GM21447 (cell line): ENCODE measurements around the gene PGAP6.
"Not testable (repeated sequence)": the region's sequence is repeated elsewhere in the genome, so short reads cannot be mapped to it uniquely, and the experiment has no call there.

Source experiments
- ATAC-seq: cut with Tn5 transposase; IDR thresholded peaks from one replicate; pipeline ENCODE4 v1.9.1; 2021; ENCODE audit not compliant: unreplicated experiment

Gene PGAP6

GRCh38 chr16:379183-379960 lies 2.4 kb downstream of the PGAP6 start:
- ATAC-seq = no peak

- ATAC-seq = no peak
These were observed 3.0 kb downstream of the PGAP6 start for GRCh38 chr16:378821-379182.

- ATAC-seq = not testable (repeated sequence)
These were observed 3.5 kb downstream of the PGAP6 start for GRCh38 chr16:378113-378820.

GRCh38 chr16:377419-377951 lies 4.3 kb downstream of the PGAP6 start:
- no peak for ATAC-seq

- no peak for ATAC-seq
These were observed 4.9 kb downstream of the PGAP6 start for GRCh38 chr16:376817-377418.

GRCh38 chr16:375927-376816 lies 5.6 kb downstream of the PGAP6 start:
- no peak for ATAC-seq

- ATAC-seq = no peak
These were observed 6.6 kb downstream of the PGAP6 start for GRCh38 chr16:375212-375611.

- ATAC-seq = no peak
These were observed 7.2 kb downstream of the PGAP6 start for GRCh38 chr16:374616-374926.

- no peak for ATAC-seq
These were observed 7.7 kb downstream of the PGAP6 start for GRCh38 chr16:373848-374615.

- no peak for ATAC-seq
These were observed 8.7 kb downstream of the PGAP6 start for GRCh38 chr16:373020-373598.

GRCh38 chr16:372302-372983 lies 9.3 kb downstream of the PGAP6 start:
- no peak for ATAC-seq

- no peak for ATAC-seq
These were observed 10.1 kb downstream of the PGAP6 start for GRCh38 chr16:371515-372301.

- ATAC-seq = no peak
These were observed 10.7 kb downstream of the PGAP6 start for GRCh38 chr16:370979-371514.

GRCh38 chr16:370443-370842 lies 11.3 kb downstream of the PGAP6 start, which contains the start of gene MRPL28:
Gene MRPL28, minus strand, starts transcription at chr16:370538. Its CDS starts 320 bp downstream, at chr16:370218.
- ATAC-seq = peak; percentile 91

GRCh38 chr16:369866-370436 lies 11.8 kb downstream of the PGAP6 start:
- ATAC-seq = no peak

- no peak for ATAC-seq
These were observed 12.4 kb downstream of the PGAP6 start for GRCh38 chr16:369275-369865.

- ATAC-seq = no peak
These were observed 13.2 kb downstream of the PGAP6 start for GRCh38 chr16:368388-369158.
